ENCODE results near the gene MORF4L1. TPM values are rescaled to one million over a fixed set of nuclear protein-coding genes. Genes with fewer than 3 reads are reported as not detected.

The MORF4L1 gene
- total and polyA plus RNA-seq, 2 donors from 2014 or later = 319 to 325 TPM

- FAIRE-seq = no peak
- DNase-seq = peak in 4 of 5 donors; percentile 42 to 66 (median 54)
- H3K4me3 ChIP-seq (ENCODE audit: low read length in 3 of 3) = no peak overlapping the region
These were observed 42.0 kb upstream of the MORF4L1 start for GRCh38 chr15:78830514-78831228.

GRCh38 chr15:78831229-78832207, 41.2 kb upstream of the MORF4L1 start:
- H3K36me3 ChIP-seq (ENCODE audit: control insufficient read depth in 2 of 3, insufficient read depth in 3 of 3, low read length in 3 of 3) = no peaks in the 10 kb centered on the region
- no peaks in the 10 kb centered on the region for H3K27me3 ChIP-seq (ENCODE audit: control insufficient read depth, insufficient read depth, low read length)
- H3K9ac ChIP-seq (ENCODE audit: low read length in 3 of 3) = no peak overlapping the region
- TF ChIP-seq CTCF (IDR thresholded peaks at IDR 0.05; ENCODE audit: borderline replicate concordance, extremely low read depth, insufficient read depth) = no peak
- H3K9me3 ChIP-seq (ENCODE audit: control insufficient read depth in 2 of 3, insufficient read depth in 1 of 3, low read length in 3 of 3) = no peaks in the 10 kb centered on the region
- intact Hi-C loops (cut with DNase I) = no loop called here
- no peak overlapping the region for H3K27ac ChIP-seq (ENCODE audit: low read depth in 2 of 2, low read length in 2 of 2)
- no peak for FAIRE-seq
- peak in 2 of 5 donors; percentile 49 to 70 for DNase-seq
- no peak overlapping the region for H3K4me3 ChIP-seq (ENCODE audit: low read length in 3 of 3)
- H3K4me1 ChIP-seq (ENCODE audit: control insufficient read depth in 2 of 3, insufficient read depth in 2 of 3, low read depth in 1 of 3, low read length in 3 of 3) = peaks cover 0 to 2% (median 0%) of the 10 kb centered on the region in 3 donors

More at GRCh38 chr15:78830514-78831228, 42.0 kb upstream of the MORF4L1 start:
- H3K9me3 ChIP-seq (ENCODE audit: control insufficient read depth in 2 of 3, insufficient read depth in 1 of 3, low read length in 3 of 3) = no peaks in the 10 kb centered on the region
- H3K36me3 ChIP-seq (ENCODE audit: control insufficient read depth in 2 of 3, insufficient read depth in 3 of 3, low read length in 3 of 3) = no peaks in the 10 kb centered on the region
- peaks cover 0 to 4% (median 0%) of the 10 kb centered on the region in 3 donors for H3K4me1 ChIP-seq (ENCODE audit: control insufficient read depth in 2 of 3, insufficient read depth in 2 of 3, low read depth in 1 of 3, low read length in 3 of 3)
- no peak overlapping the region for H3K27ac ChIP-seq (ENCODE audit: low read depth in 2 of 2, low read length in 2 of 2)
- no peaks in the 10 kb centered on the region for H3K27me3 ChIP-seq (ENCODE audit: control insufficient read depth, insufficient read depth, low read length)
- intact Hi-C loops (cut with DNase I) = no loop called here
- no peak for TF ChIP-seq CTCF (IDR thresholded peaks at IDR 0.05; ENCODE audit: borderline replicate concordance, extremely low read depth, insufficient read depth)
- no peak overlapping the region for H3K9ac ChIP-seq (ENCODE audit: low read length in 3 of 3)

- no peak for FAIRE-seq
These were observed 36.4 kb upstream of the MORF4L1 start for GRCh38 chr15:78836333-78836732.

More at GRCh38 chr15:78836333-78836732, 36.4 kb upstream of the MORF4L1 start:
- no peak for DNase-seq
- H3K4me1 ChIP-seq (ENCODE audit: control insufficient read depth in 2 of 3, insufficient read depth in 2 of 3, low read depth in 1 of 3, low read length in 3 of 3) = peaks cover 0 to 3% (median 0%) of the 10 kb centered on the region in 3 donors
- no peak for TF ChIP-seq CTCF (IDR thresholded peaks at IDR 0.05; ENCODE audit: borderline replicate concordance, extremely low read depth, insufficient read depth)
- H3K27ac ChIP-seq (ENCODE audit: low read depth in 2 of 2, low read length in 2 of 2) = no peak overlapping the region
- intact Hi-C loops (cut with DNase I) = no loop called here
- no peak overlapping the region for H3K4me3 ChIP-seq (ENCODE audit: low read length in 3 of 3)
- H3K9ac ChIP-seq (ENCODE audit: low read length in 3 of 3) = no peak overlapping the region
- H3K36me3 ChIP-seq (ENCODE audit: control insufficient read depth in 2 of 3, insufficient read depth in 3 of 3, low read length in 3 of 3) = no peaks in the 10 kb centered on the region
- no peaks in the 10 kb centered on the region for H3K27me3 ChIP-seq (ENCODE audit: control insufficient read depth, insufficient read depth, low read length)
- no peaks in the 10 kb centered on the region for H3K9me3 ChIP-seq (ENCODE audit: control insufficient read depth in 2 of 3, insufficient read depth in 1 of 3, low read length in 3 of 3)
